ENCODE data around the gene ACE2. TPM values are rescaled to one million over a fixed set of nuclear protein-coding genes. Genes with fewer than 3 reads are reported as not detected.

Gene ACE2
- total RNA-seq, 1 donor from 2014 or later, result not detected

DNA sequence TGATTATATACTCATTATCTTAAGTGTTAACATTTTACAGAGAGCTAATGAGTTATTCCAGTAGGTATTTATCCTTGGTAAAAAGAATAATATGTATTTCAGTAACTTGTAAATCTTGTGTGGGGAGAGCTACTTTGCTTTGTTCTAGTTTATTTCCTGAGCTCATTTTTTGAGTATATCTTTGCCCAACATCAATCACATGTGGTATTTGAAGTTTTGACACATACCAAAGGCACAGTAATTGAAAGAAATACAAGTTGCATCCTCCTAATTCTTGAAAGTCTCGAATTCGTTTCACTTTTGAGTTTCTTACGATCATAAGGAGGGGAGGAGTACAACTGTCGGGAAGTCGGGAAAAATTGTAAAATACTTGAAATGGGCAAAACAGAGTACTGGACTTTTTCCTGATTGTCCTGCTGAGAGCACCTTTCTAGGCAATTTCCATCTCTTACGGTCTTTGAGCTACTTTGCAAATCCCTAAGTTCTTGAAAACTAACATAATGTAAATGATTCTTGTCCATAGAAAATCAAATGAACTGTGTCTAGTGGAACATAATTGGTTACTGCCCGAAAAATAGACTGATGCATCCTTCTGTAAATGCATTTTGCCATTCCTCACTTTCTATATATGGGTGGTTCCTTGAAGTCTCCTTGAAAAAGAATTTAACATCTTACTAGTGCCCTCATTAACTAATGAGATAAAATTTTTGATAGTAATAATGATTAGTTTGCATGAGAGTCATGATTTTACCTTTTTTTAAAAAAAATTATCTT, 43.2 kb upstream of the ACE2 start:
- Mint-ChIP-seq H3K4me3 (no peak overlapping the region), H3K27me3 (ENCODE audit: low read depth) (no peaks in the 10 kb centered on the region), H3K36me3 (ENCODE audit: low read depth) (no peaks in the 10 kb centered on the region), H3K27ac (ENCODE audit: unreplicated experiment) (no peak overlapping the region), H3K9me3 (no peaks in the 10 kb centered on the region), H3K4me1 (peaks cover 5% of the 10 kb centered on the region)
- DNase-seq (ENCODE audit: low read depth, low spot score), result no peak
- TF ChIP-seq, protein P1, sequence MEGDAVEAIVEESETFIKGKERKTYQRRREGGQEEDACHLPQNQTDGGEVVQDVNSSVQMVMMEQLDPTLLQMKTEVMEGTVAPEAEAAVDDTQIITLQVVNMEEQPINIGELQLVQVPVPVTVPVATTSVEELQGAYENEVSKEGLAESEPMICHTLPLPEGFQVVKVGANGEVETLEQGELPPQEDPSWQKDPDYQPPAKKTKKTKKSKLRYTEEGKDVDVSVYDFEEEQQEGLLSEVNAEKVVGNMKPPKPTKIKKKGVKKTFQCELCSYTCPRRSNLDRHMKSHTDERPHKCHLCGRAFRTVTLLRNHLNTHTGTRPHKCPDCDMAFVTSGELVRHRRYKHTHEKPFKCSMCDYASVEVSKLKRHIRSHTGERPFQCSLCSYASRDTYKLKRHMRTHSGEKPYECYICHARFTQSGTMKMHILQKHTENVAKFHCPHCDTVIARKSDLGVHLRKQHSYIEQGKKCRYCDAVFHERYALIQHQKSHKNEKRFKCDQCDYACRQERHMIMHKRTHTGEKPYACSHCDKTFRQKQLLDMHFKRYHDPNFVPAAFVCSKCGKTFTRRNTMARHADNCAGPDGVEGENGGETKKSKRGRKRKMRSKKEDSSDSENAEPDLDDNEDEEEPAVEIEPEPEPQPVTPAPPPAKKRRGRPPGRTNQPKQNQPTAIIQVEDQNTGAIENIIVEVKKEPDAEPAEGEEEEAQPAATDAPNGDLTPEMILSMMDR (conservative IDR thresholded peaks at IDR 0.05), result no peak

DNA sequence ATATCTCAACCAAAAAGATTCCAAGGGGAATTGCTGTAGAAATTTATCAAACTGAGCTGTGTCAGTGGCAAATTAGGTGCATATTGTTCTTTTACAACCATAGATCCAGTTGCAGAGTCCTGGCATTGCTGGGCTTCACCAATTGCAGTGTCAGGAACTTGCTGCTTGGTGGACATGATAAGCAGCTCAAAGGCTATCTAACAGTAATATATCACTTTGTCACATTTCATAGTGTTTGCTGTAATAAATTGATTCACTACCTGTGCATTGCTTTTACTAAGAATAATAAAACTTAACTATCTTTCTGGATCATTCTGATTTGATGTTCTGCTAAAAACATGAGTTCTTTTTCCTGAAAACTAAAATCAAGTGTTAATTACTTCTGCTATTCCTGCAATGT, 30.9 kb upstream of the ACE2 start:
- TF ChIP-seq, protein P1 (conservative IDR thresholded peaks at IDR 0.05), result no peak
- Mint-ChIP-seq H3K27ac (ENCODE audit: unreplicated experiment) (no peak overlapping the region), H3K4me1 (no peaks in the 10 kb centered on the region), H3K36me3 (ENCODE audit: low read depth) (no peaks in the 10 kb centered on the region), H3K27me3 (ENCODE audit: low read depth) (peaks cover 3% of the 10 kb centered on the region), H3K4me3 (no peak overlapping the region), H3K9me3 (peaks cover 8% of the 10 kb centered on the region)
- DNase-seq (ENCODE audit: low read depth, low spot score), result no peak

DNA sequence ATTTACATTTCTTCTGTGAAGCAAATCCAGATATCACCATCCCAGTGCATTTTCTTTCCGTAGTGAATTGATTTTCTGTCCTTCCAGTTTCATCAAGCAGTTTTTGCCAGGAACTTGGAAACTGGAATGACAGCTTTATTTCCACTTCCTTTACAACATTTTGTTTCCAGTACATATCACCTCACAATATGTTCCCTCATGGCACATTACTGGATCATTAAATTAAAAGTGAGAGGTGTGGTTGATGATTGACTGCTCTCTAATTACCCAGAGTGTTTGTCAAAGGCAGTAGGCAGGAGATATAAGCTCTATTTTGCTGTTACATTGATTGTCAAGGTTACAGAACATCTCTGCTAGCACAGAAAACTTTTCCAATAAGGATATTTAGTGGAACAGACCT, 22.3 kb upstream of the ACE2 start:
- H3K27ac Mint-ChIP-seq (ENCODE audit: unreplicated experiment), result no peak overlapping the region

DNA sequence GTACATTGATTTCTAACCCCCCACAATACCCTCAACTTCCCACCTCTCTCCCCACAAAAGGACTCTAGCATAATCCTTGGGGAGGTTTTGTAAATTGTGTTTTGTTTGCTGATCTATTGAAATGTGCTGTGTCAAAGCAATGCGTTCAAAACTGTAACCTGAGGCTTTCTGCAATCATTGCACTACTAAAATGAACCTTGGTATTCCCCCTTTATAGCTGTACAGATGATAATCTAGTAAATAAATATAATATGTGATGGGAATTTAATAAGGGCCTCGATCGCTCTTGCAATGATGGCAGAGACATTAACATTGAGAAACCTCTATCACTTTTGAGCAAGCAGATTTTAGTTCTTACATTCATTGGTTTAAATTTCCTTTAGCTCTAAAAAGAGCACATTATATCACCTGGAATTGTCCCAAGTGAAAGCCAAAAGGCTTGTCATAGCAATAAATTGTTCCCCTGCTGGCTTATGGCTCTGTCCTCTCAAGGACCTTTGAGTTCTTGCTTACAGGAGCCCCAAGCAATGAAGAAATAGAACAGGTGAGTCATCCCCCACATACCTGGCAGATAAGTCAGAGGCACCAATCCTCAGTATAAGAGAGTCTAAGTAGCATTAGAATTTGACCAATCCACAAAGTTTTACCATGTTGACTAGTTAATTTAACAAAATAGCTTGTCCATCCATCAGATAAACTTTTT, 18.4 kb upstream of the ACE2 start:
- H3K27ac Mint-ChIP-seq (ENCODE audit: unreplicated experiment), result no peak overlapping the region
- TF ChIP-seq, protein P1 (conservative IDR thresholded peaks at IDR 0.05), result no peak
- no peaks in the 10 kb centered on the region for H3K36me3 Mint-ChIP-seq (ENCODE audit: low read depth)
- no peak for DNase-seq (ENCODE audit: low read depth, low spot score)
- no peak overlapping the region for H3K4me3 Mint-ChIP-seq
- peaks cover 3% of the 10 kb centered on the region for H3K9me3 Mint-ChIP-seq
- H3K27me3 Mint-ChIP-seq (ENCODE audit: low read depth), result peaks cover 8% of the 10 kb centered on the region
- no peaks in the 10 kb centered on the region for H3K4me1 Mint-ChIP-seq

More for the DNA sequence above, 22.3 kb upstream of the ACE2 start:
- Mint-ChIP-seq H3K4me1 (no peaks in the 10 kb centered on the region), H3K27me3 (ENCODE audit: low read depth) (peaks cover 5% of the 10 kb centered on the region), H3K9me3 (peaks cover 6% of the 10 kb centered on the region), H3K4me3 (no peak overlapping the region), H3K36me3 (ENCODE audit: low read depth) (no peaks in the 10 kb centered on the region)
- TF ChIP-seq, protein P1 (conservative IDR thresholded peaks at IDR 0.05), result no peak
- DNase-seq (ENCODE audit: low read depth, low spot score), result no peak

DNA sequence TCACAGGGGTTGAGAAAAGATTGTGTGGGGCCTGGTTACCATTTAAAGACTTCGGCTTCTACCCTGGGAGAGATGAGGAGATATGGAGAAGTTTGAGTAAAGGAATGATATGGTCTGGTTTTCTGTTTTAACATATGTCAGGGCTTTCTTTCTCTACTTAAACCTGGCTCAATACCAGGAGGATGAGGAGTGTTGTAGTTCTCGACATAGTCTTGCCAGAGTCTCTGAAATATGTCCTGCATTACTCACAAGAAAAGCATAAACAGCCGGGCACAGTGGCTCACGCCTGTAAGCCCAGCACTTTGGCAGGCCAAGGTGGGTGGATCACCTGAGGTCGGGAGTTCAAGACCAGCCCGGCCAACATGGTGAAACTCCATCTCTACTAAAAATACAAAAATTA, 16.4 kb upstream of the ACE2 start:
- DNase-seq (ENCODE audit: low read depth, low spot score), result no peak
- peaks cover 11% of the 10 kb centered on the region for H3K27me3 Mint-ChIP-seq (ENCODE audit: low read depth)
- H3K27ac Mint-ChIP-seq (ENCODE audit: unreplicated experiment), result no peak overlapping the region
- H3K9me3 Mint-ChIP-seq, result no peaks in the 10 kb centered on the region
- H3K36me3 Mint-ChIP-seq (ENCODE audit: low read depth), result no peaks in the 10 kb centered on the region
- H3K4me3 Mint-ChIP-seq, result no peak overlapping the region
- no peaks in the 10 kb centered on the region for H3K4me1 Mint-ChIP-seq
- TF ChIP-seq, protein P1 (conservative IDR thresholded peaks at IDR 0.05), result no peak

Data from neural crest cell (in vitro differentiated cells).